Uterus (tissue), 2 donors: ENCODE data around the gene FAM200B.

Experiments used
- CTCF ChIP-seq, 4 experiments: fragments of 200-600 bp in 2 of 4; fragments of 450-650 bp in 2 of 4; sonication (generic) in 2 of 4; IDR thresholded peaks; one replicate each; pipeline ENCODE4 v1.5.1; 2016 to 2019; ENCODE audit warnings: antibody characterized with exemption in 4 of 4, mild to moderate bottlenecking in 2 of 4, moderate library complexity in 1 of 4
- POLR2A ChIP-seq, 2 donors: fragments of 450-650 bp; IDR thresholded peaks; one replicate each; pipeline ENCODE4 v1.6.1; 2016; ENCODE audit warnings: antibody characterized with exemption in 2 of 2, mild to moderate bottlenecking in 1 of 2, moderate library complexity in 1 of 2

- no peak for TF ChIP-seq CTCF (IDR thresholded peaks at IDR 0.05)
- no peak for TF ChIP-seq POLR2A (IDR thresholded peaks at IDR 0.05)
Observed at GRCh38 chr4:15653864-15654592, 27.6 kb upstream of the FAM200B start.
